ENCODE results near the gene CYP1A2.

Gene CYP1A2

GRCh38 chr15:74790080-74790916 lies 41.7 kb downstream of the CYP1A2 start:
- DNase-seq = peak; percentile 70

GRCh38 chr15:74791007-74791406 lies 42.4 kb downstream of the CYP1A2 start:
- DNase-seq = no peak

GRCh38 chr15:74791667-74792066 lies 43.0 kb downstream of the CYP1A2 start:
- no peak for DNase-seq

- no peak for DNase-seq
These were observed 43.8 kb downstream of the CYP1A2 start for GRCh38 chr15:74792227-74793016.

GRCh38 chr15:74793135-74794028 lies 44.7 kb downstream of the CYP1A2 start:
- DNase-seq = peak; percentile 60

- no peak for DNase-seq
These were observed 45.8 kb downstream of the CYP1A2 start for GRCh38 chr15:74794248-74794969.

- no peak for DNase-seq
These were observed 46.3 kb downstream of the CYP1A2 start for GRCh38 chr15:74794970-74795349.

- DNase-seq = no peak
These were observed 47.5 kb downstream of the CYP1A2 start for GRCh38 chr15:74795966-74796625.

GRCh38 chr15:74798388-74799254 lies 50.0 kb downstream of the CYP1A2 start:
- no peak for DNase-seq

GRCh38 chr15:74799255-74799855 lies 50.7 kb downstream of the CYP1A2 start:
- no peak for DNase-seq

- peak; percentile 87 for DNase-seq
These were observed 51.4 kb downstream of the CYP1A2 start for GRCh38 chr15:74799856-74800558.

- DNase-seq = no peak
These were observed 52.0 kb downstream of the CYP1A2 start for GRCh38 chr15:74800559-74801094.

GRCh38 chr15:74801311-74801997 lies 52.8 kb downstream of the CYP1A2 start:
- no peak for DNase-seq

GRCh38 chr15:74802290-74802689 lies 53.6 kb downstream of the CYP1A2 start:
- no peak for DNase-seq

GRCh38 chr15:74802862-74803447 lies 54.3 kb downstream of the CYP1A2 start:
- no peak for DNase-seq

- DNase-seq = no peak
These were observed 56.3 kb downstream of the CYP1A2 start for GRCh38 chr15:74804935-74805334.

All from activated CD4-positive, alpha-beta T cell treated with anti-CD3 and anti-CD28 coated beads, Interleukin-2, amount 50 U/mL, for 16 hours (primary cell).